ENCODE results near the gene UBE2D3.
"Not testable (repeated sequence)": the region's sequence is repeated elsewhere in the genome, so short reads cannot be mapped to it uniquely, and the experiment has no call there.

The UBE2D3 gene

DNA sequence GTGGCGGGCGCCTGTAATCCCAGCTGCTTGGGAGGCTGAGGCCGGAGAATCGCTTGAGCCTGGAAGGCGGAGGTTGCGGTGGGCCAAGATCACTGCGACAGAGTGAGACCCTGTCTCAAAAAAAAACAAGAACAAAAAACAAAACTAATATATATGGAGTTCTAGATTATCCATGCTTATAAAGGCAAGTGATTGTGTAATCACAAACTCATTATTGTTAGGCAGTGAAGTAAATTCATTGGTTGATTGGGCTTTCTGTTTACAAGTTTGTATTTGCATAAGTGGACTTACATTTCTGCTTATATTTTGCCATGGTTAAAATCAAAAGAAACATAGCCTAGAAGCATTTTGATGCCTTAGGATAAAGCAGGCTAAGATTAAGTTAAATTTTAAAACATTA lies 2.5 kb upstream of the UBE2D3 start:
- Histone ChIP-seq H3K36me3 (ENCODE audit: control insufficient read depth, insufficient read depth, low read length) (peaks cover 14% of the 10 kb centered on the region; the same call in 1 of the 2 replicates), H3K4me3 (ENCODE audit: low read depth, low read length) (peak overlapping the region; percentile 13; the same call in 1 of the 2 replicates), H3K4me1 (ENCODE audit: control insufficient read depth, insufficient read depth, low read length) (peaks cover 25% of the 10 kb centered on the region), H3K27me3 (ENCODE audit: control insufficient read depth, insufficient read depth, low read length) (no peaks in the 10 kb centered on the region), H3K9ac (ENCODE audit: low read length) (no peak overlapping the region), H3K27ac (ENCODE audit: low read depth, low read length) (peak overlapping the region; percentile 99), H3K9me3 (ENCODE audit: control insufficient read depth, insufficient read depth, low read depth, low read length) (no peaks in the 10 kb centered on the region)

DNA sequence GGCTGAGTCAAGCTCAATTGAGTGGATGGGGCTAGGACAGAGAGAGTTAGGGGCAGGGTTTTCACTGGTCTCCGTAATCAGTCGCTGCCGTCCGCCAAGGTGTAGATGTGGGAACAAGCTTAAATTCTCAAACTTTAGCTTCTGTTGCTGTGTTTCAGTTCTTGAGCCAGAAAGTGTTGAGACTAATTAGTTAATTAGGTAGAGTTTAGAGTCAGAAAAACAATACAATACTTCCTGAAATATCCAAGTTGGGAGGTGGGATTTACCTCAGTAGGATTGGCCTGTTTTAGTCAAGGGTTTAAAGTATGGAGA lies 1.1 kb upstream of the UBE2D3 start:
- peak overlapping the region; percentile 99 for H3K27ac ChIP-seq (ENCODE audit: low read depth, low read length)
- H3K36me3 ChIP-seq (ENCODE audit: control insufficient read depth, insufficient read depth, low read length) = peaks cover 26% of the 10 kb centered on the region
- peak overlapping the region; percentile 100 for H3K9ac ChIP-seq (ENCODE audit: low read length)
- H3K27me3 ChIP-seq (ENCODE audit: control insufficient read depth, insufficient read depth, low read length) = no peaks in the 10 kb centered on the region
- no peaks in the 10 kb centered on the region for H3K9me3 ChIP-seq (ENCODE audit: control insufficient read depth, insufficient read depth, low read depth, low read length)
- H3K4me1 ChIP-seq (ENCODE audit: control insufficient read depth, insufficient read depth, low read length) = peaks cover 35% of the 10 kb centered on the region
- H3K4me3 ChIP-seq (ENCODE audit: low read depth, low read length) = peak overlapping the region; percentile 97

DNA sequence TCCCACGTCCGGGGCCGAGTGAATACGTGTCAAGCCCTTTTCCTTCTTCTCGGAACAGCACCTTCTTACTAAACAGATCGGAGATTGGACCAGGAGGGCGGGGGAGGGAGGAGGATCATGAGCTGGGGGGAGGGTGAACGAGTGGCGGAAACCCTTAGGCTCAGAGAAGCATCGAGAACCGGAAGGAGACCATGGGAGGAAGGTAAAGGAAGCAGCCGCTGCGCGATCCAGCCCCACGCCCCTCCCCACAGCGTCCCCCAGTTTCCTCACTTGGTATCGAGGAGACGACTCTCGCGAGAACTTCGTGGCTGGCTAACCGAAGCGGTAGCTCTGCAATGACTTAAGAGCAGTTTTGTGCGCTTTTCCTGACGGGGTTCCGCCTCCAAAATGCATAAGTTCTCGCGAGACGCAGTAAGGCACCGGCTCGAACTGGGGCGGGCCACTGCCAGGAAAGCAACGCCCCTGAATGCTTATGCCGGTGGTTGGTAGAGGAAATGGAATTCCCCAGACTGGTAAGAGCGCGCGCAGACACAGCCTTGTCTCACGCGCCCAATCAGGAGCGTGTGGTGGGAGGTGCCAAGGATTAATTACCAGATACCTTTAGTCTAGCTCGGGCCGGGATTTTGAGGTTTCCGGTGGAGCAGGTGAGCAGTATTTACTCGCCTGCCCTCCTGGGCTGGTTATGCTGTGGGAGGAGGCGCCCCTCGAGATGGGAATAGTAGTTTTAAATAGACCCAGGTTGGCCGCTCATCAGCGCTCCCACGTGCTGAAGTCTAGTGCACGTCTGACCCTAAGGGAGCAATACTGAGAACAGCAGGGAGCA lies 534 bp upstream of the UBE2D3 start:
- Histone ChIP-seq H3K36me3 (ENCODE audit: control insufficient read depth, insufficient read depth, low read length) (peaks cover 32% of the 10 kb centered on the region), H3K4me3 (ENCODE audit: low read depth, low read length) (peak overlapping the region; percentile 97), H3K9ac (ENCODE audit: low read length) (peak overlapping the region; percentile 100), H3K27ac (ENCODE audit: low read depth, low read length) (peak overlapping the region; percentile 99), H3K9me3 (ENCODE audit: control insufficient read depth, insufficient read depth, low read depth, low read length) (no peaks in the 10 kb centered on the region), H3K4me1 (ENCODE audit: control insufficient read depth, insufficient read depth, low read length) (peaks cover 40% of the 10 kb centered on the region), H3K27me3 (ENCODE audit: control insufficient read depth, insufficient read depth, low read length) (no peaks in the 10 kb centered on the region)

DNA sequence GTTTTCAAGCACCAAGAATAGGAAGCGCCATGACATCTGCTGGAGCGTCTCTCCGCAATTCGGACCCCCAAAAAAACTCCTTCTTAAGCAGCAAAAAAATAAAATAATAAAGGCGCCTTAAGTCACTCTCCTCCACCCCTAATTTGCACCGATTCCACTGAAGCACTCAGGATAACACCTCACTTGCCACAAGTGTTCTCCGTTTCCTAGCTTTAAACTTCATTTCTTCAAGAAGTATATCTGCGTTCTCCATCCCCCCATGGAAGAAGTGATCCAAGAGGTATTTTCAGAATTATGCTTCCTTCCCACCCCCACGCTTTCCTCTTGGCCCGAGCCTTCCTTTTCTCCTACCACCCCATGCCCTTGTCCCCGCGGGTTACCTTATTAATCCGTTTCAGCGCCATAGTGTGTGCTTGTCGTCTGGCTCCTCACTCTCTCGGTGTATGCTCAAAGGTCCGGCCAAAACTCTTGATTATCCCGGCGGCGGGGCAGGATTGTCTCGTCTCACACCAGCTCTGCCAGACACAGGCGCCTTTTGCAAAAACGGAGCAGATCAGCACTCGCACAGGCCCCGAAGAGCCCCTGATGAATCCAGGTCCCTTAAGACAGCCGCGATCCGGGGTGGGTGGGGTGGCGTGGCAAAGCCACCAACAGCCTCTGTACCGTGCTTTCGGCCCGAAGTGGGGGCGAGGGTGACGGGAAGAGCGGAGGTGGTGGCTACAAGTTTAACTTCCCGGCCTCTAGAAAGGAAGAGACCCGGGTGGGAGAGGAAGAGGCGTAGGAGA lies 1.1 kb downstream of the UBE2D3 start:
- no peaks in the 10 kb centered on the region for H3K27me3 ChIP-seq (ENCODE audit: control insufficient read depth, insufficient read depth, low read length)
- H3K27ac ChIP-seq (ENCODE audit: low read depth, low read length) = peak overlapping the region; percentile 99
- H3K4me3 ChIP-seq (ENCODE audit: low read depth, low read length) = peak overlapping the region; percentile 97
- H3K9ac ChIP-seq (ENCODE audit: low read length) = peak overlapping the region; percentile 100
- no peaks in the 10 kb centered on the region for H3K9me3 ChIP-seq (ENCODE audit: control insufficient read depth, insufficient read depth, low read depth, low read length)
- peaks cover 39% of the 10 kb centered on the region for H3K4me1 ChIP-seq (ENCODE audit: control insufficient read depth, insufficient read depth, low read length)
- peaks cover 40% of the 10 kb centered on the region for H3K36me3 ChIP-seq (ENCODE audit: control insufficient read depth, insufficient read depth, low read length)

DNA sequence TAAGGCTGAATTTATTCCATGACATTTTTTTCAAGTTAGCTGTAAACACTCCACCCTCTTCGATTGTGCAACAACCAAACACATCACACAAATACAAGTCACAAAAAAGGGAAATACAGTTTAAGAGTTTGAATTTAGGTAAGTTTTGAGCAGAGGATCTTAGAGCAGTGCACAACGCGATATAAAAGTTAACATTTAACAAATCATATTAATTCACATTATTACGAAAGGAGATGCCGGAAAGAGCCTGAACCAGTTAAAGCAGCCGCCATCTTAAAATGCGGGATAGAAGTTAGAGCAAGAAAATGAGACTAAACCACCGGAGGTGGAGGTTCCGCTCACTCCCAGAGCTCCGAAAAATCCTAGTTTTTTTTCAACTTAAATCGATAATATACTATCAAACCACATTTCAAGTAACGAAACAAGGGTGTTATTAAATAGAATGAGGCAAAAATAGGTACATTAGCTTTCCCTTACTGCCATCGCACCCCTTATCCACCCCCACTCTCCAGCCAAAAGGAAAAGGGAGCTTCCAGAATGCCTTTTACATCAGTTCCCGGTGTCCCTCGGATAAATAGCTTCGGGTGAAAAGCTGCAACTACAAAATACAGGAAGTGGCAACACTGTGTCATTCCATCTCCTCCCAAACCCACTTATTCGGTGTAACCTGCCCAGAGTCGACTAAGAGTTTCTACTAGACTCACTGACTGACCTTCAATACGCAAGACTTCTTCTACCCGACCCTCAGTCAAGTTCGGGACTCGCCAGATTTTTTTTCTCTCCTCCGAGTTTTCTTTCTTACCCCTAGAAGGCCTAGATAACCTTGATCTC lies 1.9 kb downstream of the UBE2D3 start:
- Histone ChIP-seq H3K9me3 (ENCODE audit: control insufficient read depth, insufficient read depth, low read depth, low read length) (no peaks in the 10 kb centered on the region), H3K36me3 (ENCODE audit: control insufficient read depth, insufficient read depth, low read length) (peaks cover 42% of the 10 kb centered on the region), H3K4me1 (ENCODE audit: control insufficient read depth, insufficient read depth, low read length) (peaks cover 44% of the 10 kb centered on the region), H3K27ac (ENCODE audit: low read depth, low read length) (peak overlapping the region; percentile 99), H3K9ac (ENCODE audit: low read length) (peak overlapping the region; percentile 100), H3K27me3 (ENCODE audit: control insufficient read depth, insufficient read depth, low read length) (no peaks in the 10 kb centered on the region), H3K4me3 (ENCODE audit: low read depth, low read length) (peak overlapping the region; percentile 97)

DNA sequence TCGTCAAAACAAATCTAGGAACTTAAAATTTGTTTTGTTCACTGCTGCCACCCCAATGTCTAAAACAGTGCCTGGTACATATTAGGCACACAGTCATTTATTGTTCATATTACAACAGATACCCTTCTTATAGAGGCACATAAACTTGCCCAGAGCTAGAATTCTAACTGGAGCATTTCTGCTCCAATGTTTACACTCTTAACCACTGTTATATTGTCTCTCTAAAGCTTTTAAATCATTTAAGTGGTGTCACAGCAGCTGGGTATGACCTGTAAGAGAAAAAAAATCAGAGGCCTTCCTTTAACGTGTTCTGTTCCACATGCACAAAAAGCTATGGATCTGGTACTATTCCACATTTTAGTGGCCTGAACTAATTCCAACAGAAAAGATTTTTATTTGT lies 3.0 kb downstream of the UBE2D3 start:
- Histone ChIP-seq H3K27ac (ENCODE audit: low read depth, low read length) (peak overlapping the region; percentile 99; the same call in 1 of the 2 replicates), H3K4me1 (ENCODE audit: control insufficient read depth, insufficient read depth, low read length) (peaks cover 50% of the 10 kb centered on the region), H3K9me3 (ENCODE audit: control insufficient read depth, insufficient read depth, low read depth, low read length) (no peaks in the 10 kb centered on the region), H3K4me3 (ENCODE audit: low read depth, low read length) (peak overlapping the region; percentile 97), H3K36me3 (ENCODE audit: control insufficient read depth, insufficient read depth, low read length) (peaks cover 45% of the 10 kb centered on the region), H3K9ac (ENCODE audit: low read length) (no peak overlapping the region), H3K27me3 (ENCODE audit: control insufficient read depth, insufficient read depth, low read length) (no peaks in the 10 kb centered on the region)

DNA sequence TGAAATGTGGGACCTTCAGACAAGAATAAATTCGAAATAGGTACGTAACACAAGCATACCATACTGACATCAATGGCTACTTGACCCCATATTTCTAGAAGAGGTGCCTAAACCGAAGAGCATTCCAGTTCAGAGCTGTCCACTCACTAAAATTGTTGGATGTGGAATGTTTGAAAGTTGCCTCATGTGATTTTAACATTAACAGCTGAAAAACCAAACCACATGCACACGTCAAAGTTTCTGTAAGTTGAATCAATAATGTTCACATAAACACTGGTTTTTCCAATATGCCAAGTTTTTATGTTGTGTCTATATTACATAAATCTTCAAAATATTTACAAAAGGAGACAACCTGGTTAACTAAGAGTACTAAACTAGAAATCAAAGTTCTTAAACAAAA lies 3.5 kb downstream of the UBE2D3 start:
- Histone ChIP-seq H3K27me3 (ENCODE audit: control insufficient read depth, insufficient read depth, low read length) (no peaks in the 10 kb centered on the region), H3K4me3 (ENCODE audit: low read depth, low read length) (peak overlapping the region; percentile 97), H3K27ac (ENCODE audit: low read depth, low read length) (no peak overlapping the region), H3K36me3 (ENCODE audit: control insufficient read depth, insufficient read depth, low read length) (peaks cover 46% of the 10 kb centered on the region), H3K9ac (ENCODE audit: low read length) (no peak overlapping the region), H3K4me1 (ENCODE audit: control insufficient read depth, insufficient read depth, low read length) (peaks cover 47% of the 10 kb centered on the region), H3K9me3 (ENCODE audit: control insufficient read depth, insufficient read depth, low read depth, low read length) (no peaks in the 10 kb centered on the region)

DNA sequence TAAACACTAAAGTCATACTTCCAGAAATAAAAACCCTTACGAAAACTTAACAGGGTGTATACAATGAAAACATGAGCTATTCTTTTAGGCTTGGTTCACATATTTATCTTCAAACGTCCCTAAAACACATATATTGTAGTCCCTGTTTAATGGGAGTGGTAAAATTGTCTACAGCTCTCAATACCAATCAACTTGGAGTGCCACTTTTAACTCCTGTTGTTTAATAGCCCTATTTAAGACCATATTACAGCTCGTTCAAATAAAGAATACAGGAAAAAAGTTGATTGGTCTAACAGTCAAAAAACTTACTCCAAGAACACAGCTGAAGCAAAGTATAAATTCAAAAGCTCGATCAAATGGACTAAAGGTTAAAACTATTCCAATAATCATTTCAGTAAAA lies 3.9 kb downstream of the UBE2D3 start:
- no peak overlapping the region for H3K9ac ChIP-seq (ENCODE audit: low read length)
- peaks cover 49% of the 10 kb centered on the region for H3K4me1 ChIP-seq (ENCODE audit: control insufficient read depth, insufficient read depth, low read length)
- H3K27me3 ChIP-seq (ENCODE audit: control insufficient read depth, insufficient read depth, low read length) = no peaks in the 10 kb centered on the region
- H3K9me3 ChIP-seq (ENCODE audit: control insufficient read depth, insufficient read depth, low read depth, low read length) = no peaks in the 10 kb centered on the region
- H3K27ac ChIP-seq (ENCODE audit: low read depth, low read length) = no peak overlapping the region
- H3K4me3 ChIP-seq (ENCODE audit: low read depth, low read length) = peak overlapping the region; percentile 97
- peaks cover 50% of the 10 kb centered on the region for H3K36me3 ChIP-seq (ENCODE audit: control insufficient read depth, insufficient read depth, low read length)

DNA sequence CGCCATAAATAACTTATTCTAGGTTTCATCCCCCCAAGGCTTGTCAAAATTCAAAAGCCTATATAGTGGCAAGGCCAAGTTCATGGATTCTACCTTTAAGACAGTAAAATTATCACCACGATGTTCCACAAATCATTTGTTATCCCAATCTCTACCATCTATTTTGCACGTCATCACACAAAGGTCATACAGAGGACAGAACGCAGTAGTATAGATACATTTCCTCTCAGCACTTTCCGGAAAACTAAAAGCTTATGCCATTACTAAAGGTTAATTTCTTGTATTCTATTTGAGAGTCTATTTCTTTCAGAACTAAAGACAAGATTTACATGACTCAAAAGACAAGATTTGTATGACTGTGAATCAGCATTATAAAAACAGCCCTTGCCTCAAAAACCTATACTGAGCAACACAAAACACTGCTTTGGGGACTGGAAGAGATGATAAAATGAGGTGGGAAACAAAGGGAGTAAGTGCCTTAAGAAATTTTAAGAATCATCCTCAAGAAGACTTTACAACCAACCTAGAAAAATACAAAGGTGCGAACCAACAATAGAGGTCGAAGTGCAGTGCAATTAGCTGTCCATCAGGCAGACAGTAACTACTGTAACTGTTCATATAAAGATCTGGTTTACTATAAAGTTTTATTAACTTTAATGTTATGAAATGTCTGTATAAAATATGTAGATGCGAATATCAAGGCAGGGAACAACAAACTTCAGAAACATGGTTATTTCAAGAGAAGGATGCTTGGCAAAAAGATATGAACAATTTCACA lies 7.6 kb downstream of the UBE2D3 start:
- Histone ChIP-seq H3K9ac (ENCODE audit: low read length) (no peak overlapping the region), H3K4me3 (ENCODE audit: low read depth, low read length) (no peak overlapping the region), H3K4me1 (ENCODE audit: control insufficient read depth, insufficient read depth, low read length) (peaks cover 60% of the 10 kb centered on the region), H3K36me3 (ENCODE audit: control insufficient read depth, insufficient read depth, low read length) (peaks cover 56% of the 10 kb centered on the region), H3K27ac (ENCODE audit: low read depth, low read length) (no peak overlapping the region), H3K9me3 (ENCODE audit: control insufficient read depth, insufficient read depth, low read depth, low read length) (no peaks in the 10 kb centered on the region), H3K27me3 (ENCODE audit: control insufficient read depth, insufficient read depth, low read length) (no peaks in the 10 kb centered on the region)

DNA sequence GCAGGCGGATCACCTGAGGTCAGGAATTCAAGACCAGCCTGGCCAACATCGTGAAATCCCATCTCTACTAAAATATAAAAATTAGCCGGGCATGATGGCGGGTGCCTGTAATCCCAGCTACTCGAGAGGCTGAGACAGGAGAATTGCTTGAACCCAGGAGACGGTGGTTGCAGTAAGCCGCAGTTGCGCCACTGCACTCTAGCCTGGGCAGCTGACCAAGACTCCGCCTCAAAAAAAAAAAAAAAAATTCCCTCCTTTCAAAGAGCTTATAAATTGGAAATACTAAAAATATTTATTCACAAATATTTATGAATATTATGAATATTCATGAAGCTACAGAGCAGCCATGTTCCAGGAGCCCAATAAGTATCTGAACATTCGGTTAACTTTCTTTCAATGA lies 8.3 kb downstream of the UBE2D3 start:
- not testable (repeated sequence) for H3K9ac ChIP-seq (ENCODE audit: low read length); H3K9me3 ChIP-seq (ENCODE audit: control insufficient read depth, insufficient read depth, low read depth, low read length); H3K27me3 ChIP-seq (ENCODE audit: control insufficient read depth, insufficient read depth, low read length); H3K4me3 ChIP-seq (ENCODE audit: low read depth, low read length); H3K27ac ChIP-seq (ENCODE audit: low read depth, low read length)
- peaks cover 56% of the 10 kb centered on the region for H3K4me1 ChIP-seq (ENCODE audit: control insufficient read depth, insufficient read depth, low read length)
- H3K36me3 ChIP-seq (ENCODE audit: control insufficient read depth, insufficient read depth, low read length) = peaks cover 50% of the 10 kb centered on the region
